Measurements from ENCODE around the gene GNRH2. TPM values are rescaled to one million over a fixed set of nuclear protein-coding genes. Genes with fewer than 3 reads are reported as not detected.

Gene GNRH2
- total RNA-seq, 1 experiment from 2014 or later = 1.1 TPM

GRCh38 chr20:3088031-3088430 lies 44.6 kb downstream of the GNRH2 start:
- H2AFZ ChIP-seq (ENCODE audit: low read length) = no peak overlapping the region
- no peak overlapping the region for H3K4me3 Mint-ChIP-seq
- peaks cover 44% of the 10 kb centered on the region for H3K27me3 Mint-ChIP-seq (ENCODE audit: low read depth)

More at GRCh38 chr20:3088031-3088430, 44.6 kb downstream of the GNRH2 start:
- WGBS (ENCODE audit: extremely low coverage, insufficient read length, low lambda C conversion rate) = no CpG with 5 or more reads among the region's 7 CpGs
- peaks cover 6% of the 10 kb centered on the region for H3K27me3 ChIP-seq (ENCODE audit: insufficient read depth, low read length)
- no peak overlapping the region for H3K4me2 ChIP-seq (ENCODE audit: insufficient read depth, insufficient read length, low read length)
- no peak overlapping the region for H3K27ac ChIP-seq (ENCODE audit: insufficient read length, low read depth, low read length)
- H4K5ac ChIP-seq (ENCODE audit: insufficient read length, low read depth, low read length) = no peak overlapping the region
- H3K56ac ChIP-seq (ENCODE audit: insufficient read length, low read depth, low read length) = no peak overlapping the region
- H3K9me3 ChIP-seq (ENCODE audit: control insufficient read depth, low read depth, low read length) = no peaks in the 10 kb centered on the region
- no peak overlapping the region for H3K18ac ChIP-seq (ENCODE audit: insufficient read length, low read depth, low read length)
- no peak overlapping the region for H2AK5ac ChIP-seq (ENCODE audit: insufficient read length, low read length)
- H2BK12ac ChIP-seq (ENCODE audit: insufficient read length, low read depth, low read length) = no peak overlapping the region
- H3K14ac ChIP-seq (ENCODE audit: insufficient read depth, low read length) = no peak overlapping the region; the same call in 1 of the 2 replicates
- Mint-ChIP-seq H3K36me3 (ENCODE audit: insufficient read depth in 1 of 3, low read depth in 3 of 3) (no peaks in the 10 kb centered on the region), H3K9me3 (no peaks in the 10 kb centered on the region), H3K27ac (no peak overlapping the region), H3K4me1 (peaks cover 0 to 10% of the 10 kb centered on the region in 2 experiments; a peak in 2 of 4 replicates)
- no peak for TF ChIP-seq CTCF (conservative IDR thresholded peaks at IDR 0.05)
- H3K4me1 ChIP-seq (ENCODE audit: insufficient read depth, low read length) = no peaks in the 10 kb centered on the region; the same call in 1 of the 2 replicates
- no peak for DNase-seq
- no peaks in the 10 kb centered on the region for H3K79me2 ChIP-seq (ENCODE audit: insufficient read depth, low read length)
- no peak overlapping the region for H2BK5ac ChIP-seq (ENCODE audit: insufficient read length, low read length)
- H3K4ac ChIP-seq (ENCODE audit: low read depth, low read length) = no peak overlapping the region
- no peak overlapping the region for H2BK15ac ChIP-seq (ENCODE audit: low read depth, low read length)
- H3T11ph ChIP-seq (ENCODE audit: low read length) = no peak overlapping the region
- H4K8ac ChIP-seq (replicated peaks; ENCODE audit: insufficient read length, low read depth, low read length) = no peak overlapping the region
- no peak overlapping the region for H2BK20ac ChIP-seq (ENCODE audit: low read depth, low read length, poor library complexity, severe bottlenecking)
- peaks cover 7% of the 10 kb centered on the region for H3K23me2 ChIP-seq (ENCODE audit: insufficient read length, low read depth, low read length, poor library complexity, severe bottlenecking)
- H3K9ac ChIP-seq (ENCODE audit: extremely low read depth, insufficient read length, low read length) = no peak overlapping the region
- no peak overlapping the region for H3K23ac ChIP-seq (ENCODE audit: insufficient read length, low read depth, low read length)
- no peak overlapping the region for H4K91ac ChIP-seq (ENCODE audit: insufficient read length, low read depth, low read length)
- H2BK120ac ChIP-seq (ENCODE audit: low read depth, low read length, poor library complexity, severe bottlenecking) = no peak overlapping the region
- H3K79me1 ChIP-seq (ENCODE audit: insufficient read depth, low read depth, low read length, poor library complexity, severe bottlenecking) = no peaks in the 10 kb centered on the region
- H4K20me1 ChIP-seq (ENCODE audit: control insufficient read depth, insufficient read depth, insufficient read length) = no peaks in the 10 kb centered on the region

All from H9 (cell line).